ENCODE measurements around the gene CPN2. TPM values are rescaled to one million over a fixed set of nuclear protein-coding genes. Genes with fewer than 3 reads are reported as not detected.
A peak's percentile ranks its signal among the peaks of the same experiment; 100 is the strongest.

Gene CPN2
- total and polyA plus RNA-seq, 2 donors (not counting 1 experiment from before 2014, with no cell fraction given): not detected

DNA sequence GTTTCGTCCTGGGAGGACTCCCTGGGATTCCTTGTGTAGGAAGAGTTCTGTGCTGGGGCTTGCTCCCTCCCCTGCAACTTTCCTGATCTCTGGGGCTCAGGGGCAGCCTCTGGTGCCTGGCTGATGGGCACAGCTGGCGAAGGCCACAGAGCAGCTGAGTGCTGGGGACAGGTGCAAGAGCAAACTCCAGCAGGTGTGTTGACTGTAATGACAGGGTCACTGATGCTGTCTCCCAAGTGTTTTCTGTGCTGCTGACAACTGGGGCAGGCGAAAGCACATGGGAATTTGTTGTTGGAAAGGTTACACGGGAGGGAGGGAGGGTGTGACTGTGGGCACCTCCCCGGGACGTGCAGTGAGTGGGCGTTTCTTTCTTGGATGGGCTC is 21.6 kb downstream of the CPN2 start:
- intact Hi-C loops (cut with micrococcal nuclease): no loop called here
- Mint-ChIP-seq H3K4me3 (no peak overlapping the region), H3K9me3 (ENCODE audit: insufficient read depth) (no peaks in the 10 kb centered on the region), H3K27me3 (peaks cover 36% of the 10 kb centered on the region), H3K27ac (no peak overlapping the region), H3K4me1 (peaks cover 7% of the 10 kb centered on the region)
- H3K9ac ChIP-seq (ENCODE audit: low read length): no peak overlapping the region
- no peaks in the 10 kb centered on the region for H4K20me1 ChIP-seq (ENCODE audit: control insufficient read depth, insufficient read depth, low read length, poor library complexity, severe bottlenecking)
- no peak for ATAC-seq (ENCODE audit: low read depth)
- H3K4me3 ChIP-seq (ENCODE audit: control extremely low read depth in 1 of 5, extremely low read depth in 1 of 5, insufficient read depth in 1 of 5, low read depth in 2 of 5, low read length in 4 of 5): no peak overlapping the region
- 86% methylated on average over 7 of the region's 7 CpGs for WGBS (ENCODE audit: insufficient coverage)
- no peaks in the 10 kb centered on the region for H3K36me3 ChIP-seq (replicated peaks in 1 of 2; ENCODE audit: control extremely low read depth in 1 of 2, control insufficient read depth in 1 of 2, extremely low read depth in 1 of 2, insufficient read depth in 2 of 2, low read length in 1 of 2)
- POLR2A ChIA-PET: no interaction called here
- H3K9me3 ChIP-seq (ENCODE audit: control extremely low read depth in 1 of 3, control insufficient read depth in 2 of 3, insufficient read depth in 1 of 3, low read length in 2 of 3): peaks cover 0 to 22% (median 0%) of the 10 kb centered on the region in 3 donors
- H3K4me2 ChIP-seq (replicated peaks; ENCODE audit: low read depth, low read length, poor library complexity, severe bottlenecking): no peak overlapping the region
- no peak overlapping the region for H2AFZ ChIP-seq (ENCODE audit: insufficient read depth, low read depth, low read length, poor library complexity, severe bottlenecking)
- TF ChIP-seq, protein P1, sequence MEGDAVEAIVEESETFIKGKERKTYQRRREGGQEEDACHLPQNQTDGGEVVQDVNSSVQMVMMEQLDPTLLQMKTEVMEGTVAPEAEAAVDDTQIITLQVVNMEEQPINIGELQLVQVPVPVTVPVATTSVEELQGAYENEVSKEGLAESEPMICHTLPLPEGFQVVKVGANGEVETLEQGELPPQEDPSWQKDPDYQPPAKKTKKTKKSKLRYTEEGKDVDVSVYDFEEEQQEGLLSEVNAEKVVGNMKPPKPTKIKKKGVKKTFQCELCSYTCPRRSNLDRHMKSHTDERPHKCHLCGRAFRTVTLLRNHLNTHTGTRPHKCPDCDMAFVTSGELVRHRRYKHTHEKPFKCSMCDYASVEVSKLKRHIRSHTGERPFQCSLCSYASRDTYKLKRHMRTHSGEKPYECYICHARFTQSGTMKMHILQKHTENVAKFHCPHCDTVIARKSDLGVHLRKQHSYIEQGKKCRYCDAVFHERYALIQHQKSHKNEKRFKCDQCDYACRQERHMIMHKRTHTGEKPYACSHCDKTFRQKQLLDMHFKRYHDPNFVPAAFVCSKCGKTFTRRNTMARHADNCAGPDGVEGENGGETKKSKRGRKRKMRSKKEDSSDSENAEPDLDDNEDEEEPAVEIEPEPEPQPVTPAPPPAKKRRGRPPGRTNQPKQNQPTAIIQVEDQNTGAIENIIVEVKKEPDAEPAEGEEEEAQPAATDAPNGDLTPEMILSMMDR (IDR thresholded peaks at IDR 0.05): no peak
- TF ChIP-seq EZH2 (IDR thresholded peaks at IDR 0.05; ENCODE audit: borderline replicate concordance, insufficient read depth, low read depth, low read length, poor library complexity, severe bottlenecking): no peak
- peaks cover 0 to 34% (median 7%) of the 10 kb centered on the region in 4 experiments for H3K27me3 ChIP-seq (replicated peaks in 1 of 4; ENCODE audit: control extremely low read depth in 1 of 4, control insufficient read depth in 3 of 4, insufficient read depth in 4 of 4, low read length in 3 of 4)
- peaks cover 10 to 11% of the 10 kb centered on the region in 2 donors for H3K4me1 ChIP-seq (ENCODE audit: control insufficient read depth in 2 of 2, insufficient read depth in 2 of 2, low read length in 2 of 2)
- CTCF ChIA-PET: interaction anchor here (1.1 to 1.9 kb wide), 5 partner anchors 13 to 664 kb away, joined by 5 to 7 read pairs (median 6); no protein-coding TSS in a partner anchor
- no peaks in the 10 kb centered on the region for H3K79me2 ChIP-seq (ENCODE audit: control insufficient read depth, insufficient read depth, low read length)
- no peak for DNase-seq
- no peak overlapping the region for H3K27ac ChIP-seq (ENCODE audit: low read length in 2 of 2)

DNA sequence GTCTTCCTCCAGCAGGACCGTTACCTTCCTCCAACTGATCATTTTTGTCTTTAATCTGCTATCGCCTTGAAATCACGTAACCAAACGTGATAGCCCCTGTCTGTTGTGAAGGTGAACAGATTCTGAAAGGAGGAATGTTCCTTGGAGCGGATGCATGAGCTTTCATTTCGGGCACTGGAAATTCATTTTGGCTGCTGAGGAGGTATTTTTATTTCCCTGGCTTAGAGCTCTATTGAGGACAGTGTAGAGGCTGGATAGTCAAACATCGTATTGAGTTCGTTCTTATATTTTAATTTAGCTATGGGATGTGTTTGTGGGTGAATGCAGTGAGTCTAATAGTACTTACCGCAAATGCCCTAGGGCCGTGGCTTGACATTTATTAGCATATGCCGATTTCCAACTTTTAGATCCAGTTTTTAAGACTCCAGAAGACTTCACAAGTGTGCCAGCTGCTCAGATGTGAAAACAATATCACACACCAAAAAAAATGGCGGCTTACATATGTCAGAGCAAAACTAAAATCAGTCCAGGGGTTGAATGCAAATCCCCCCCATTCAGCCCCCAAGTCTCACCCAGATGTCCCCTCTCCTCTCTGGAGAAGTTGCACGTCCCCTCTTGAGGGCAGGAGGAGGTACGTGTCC is 22.1 kb downstream of the CPN2 start:
- Mint-ChIP-seq H3K4me1 (peaks cover 7% of the 10 kb centered on the region), H3K4me3 (no peak overlapping the region), H3K27ac (peak overlapping the region; percentile 46), H3K27me3 (peaks cover 32% of the 10 kb centered on the region), H3K9me3 (ENCODE audit: insufficient read depth) (no peaks in the 10 kb centered on the region)
- no peaks in the 10 kb centered on the region for H4K20me1 ChIP-seq (ENCODE audit: control insufficient read depth, insufficient read depth, low read length, poor library complexity, severe bottlenecking)
- DNase-seq (no peak), ATAC-seq (ENCODE audit: low read depth) (no peak)
- H3K4me1 ChIP-seq (ENCODE audit: control insufficient read depth in 2 of 2, insufficient read depth in 2 of 2, low read length in 2 of 2): peaks cover 15 to 16% of the 10 kb centered on the region in 2 donors
- no peaks in the 10 kb centered on the region for H3K36me3 ChIP-seq (replicated peaks in 1 of 2; ENCODE audit: control extremely low read depth in 1 of 2, control insufficient read depth in 1 of 2, extremely low read depth in 1 of 2, insufficient read depth in 2 of 2, low read length in 1 of 2)
- H3K9me3 ChIP-seq (ENCODE audit: control extremely low read depth in 1 of 3, control insufficient read depth in 2 of 3, insufficient read depth in 1 of 3, low read length in 2 of 3): peaks cover 0 to 22% (median 0%) of the 10 kb centered on the region in 3 donors
- no peak overlapping the region for H3K4me3 ChIP-seq (ENCODE audit: control extremely low read depth in 1 of 5, extremely low read depth in 1 of 5, insufficient read depth in 1 of 5, low read depth in 2 of 5, low read length in 4 of 5)
- CTCF ChIA-PET: interaction anchor here (0.8 to 1.7 kb wide), 4 partner anchors 13 to 663 kb away, joined by 3 to 7 read pairs (median 6); no protein-coding TSS in a partner anchor
- no peak overlapping the region for H3K9ac ChIP-seq (ENCODE audit: low read length)
- POLR2A ChIA-PET: no interaction called here
- peaks cover 0 to 34% (median 6%) of the 10 kb centered on the region in 4 experiments for H3K27me3 ChIP-seq (replicated peaks in 1 of 4; ENCODE audit: control extremely low read depth in 1 of 4, control insufficient read depth in 3 of 4, insufficient read depth in 4 of 4, low read length in 3 of 4)
- TF ChIP-seq EZH2 (IDR thresholded peaks at IDR 0.05; ENCODE audit: borderline replicate concordance, insufficient read depth, low read depth, low read length, poor library complexity, severe bottlenecking): no peak
- TF ChIP-seq, protein P1 (IDR thresholded peaks at IDR 0.05): no peak
- H3K4me2 ChIP-seq (replicated peaks; ENCODE audit: low read depth, low read length, poor library complexity, severe bottlenecking): no peak overlapping the region
- intact Hi-C loops (cut with micrococcal nuclease): no loop called here
- no peak overlapping the region for H2AFZ ChIP-seq (ENCODE audit: insufficient read depth, low read depth, low read length, poor library complexity, severe bottlenecking)
- 96% methylated on average over 6 of the region's 14 CpGs for WGBS (ENCODE audit: insufficient coverage)
- no peaks in the 10 kb centered on the region for H3K79me2 ChIP-seq (ENCODE audit: control insufficient read depth, insufficient read depth, low read length)
- H3K27ac ChIP-seq (ENCODE audit: low read length in 2 of 2): no peak overlapping the region
